H1 (cell line): Measurements from ENCODE around the gene PLA2G2E. TPM values are rescaled to one million over a fixed set of nuclear protein-coding genes. Genes with fewer than 3 reads are reported as not detected.

Experiments
- CTCF ChIA-PET: fragments of 300-600 bp; sonication (Branson Sonifier 250); formaldehyde crosslinking; loops from one replicate; lab custom pipeline; 2021; ENCODE audit not compliant: partially characterized antibody; lab: Charles Lee
- POLR2A ChIA-PET: fragments of 300-600 bp; sonication (Branson Sonifier 250); formaldehyde crosslinking; loops from one replicate; lab custom pipeline; 2021; ENCODE audit warnings: inconsistent platforms; ENCODE audit not compliant: partially characterized antibody; lab: Charles Lee
- DNase-seq, 2 experiments: peaks; one replicate each; pipeline versions ENCODE4 v3.0.0 to v3.0.0-alpha.2; 2010 to 2022; ENCODE audit warnings: low spot score in 2 of 2, low read depth in 1 of 2, mixed read lengths in 1 of 2
- FAIRE-seq: peaks from 2 replicates; lab custom pipeline; 2011; peaks lifted over from hg19 to GRCh38; lab: Jason Lieb, UNC
- H2AFZ ChIP-seq: 2 replicates; pipeline ENCODE4 v1.8.1; 2012; ENCODE audit warnings: low read length, inconsistent platforms
- H2AK5ac ChIP-seq: 2 replicates; pipeline ENCODE4 v1.6.1; 2013; ENCODE audit warnings: low read depth, low read length
- H2BK120ac ChIP-seq: replicated peaks from 2 replicates; pipeline ENCODE3; 2013; ENCODE audit warnings: low read depth, low read length, inconsistent platforms
- H2BK12ac ChIP-seq: 2 replicates; pipeline ENCODE4 v1.6.1; 2013; ENCODE audit warnings: low read depth, low read length
- H2BK15ac ChIP-seq: 2 replicates; pipeline ENCODE4 v1.6.1; 2013; ENCODE audit warnings: low read length
- H2BK20ac ChIP-seq: 2 replicates; pipeline ENCODE4 v1.6.1; 2013; ENCODE audit warnings: low read length
- H2BK5ac ChIP-seq: 2 replicates; pipeline ENCODE4 v1.6.1; 2013; ENCODE audit warnings: low read depth, low read length
- H3K14ac ChIP-seq: 2 replicates; pipeline ENCODE4 v1.6.1; 2013; ENCODE audit warnings: inconsistent platforms; ENCODE audit not compliant: insufficient read length
- H3K18ac ChIP-seq: 2 replicates; pipeline ENCODE4 v1.6.1; 2013; ENCODE audit warnings: low read length; ENCODE audit errors: extremely low read depth
- H3K23ac ChIP-seq: 2 replicates; pipeline ENCODE4 v1.6.1; 2013; ENCODE audit warnings: inconsistent platforms; ENCODE audit not compliant: insufficient read length
- H3K23me2 ChIP-seq: 2 replicates; pipeline ENCODE4 v1.6.1; 2013; ENCODE audit warnings: low read depth, low read length
- H3K27ac ChIP-seq: 2 replicates; pipeline ENCODE4 v1.6.1; 2011; ENCODE audit warnings: low read depth, low read length, inconsistent platforms
- H3K27me3 ChIP-seq, 4 experiments: replicated peaks in 1 of 4; 1 replicate in 1 of 4; 2 replicates in 3 of 4; pipeline versions ENCODE4 v1.6.1 to v1.8.1; 2011 to 2013; ENCODE audit warnings: low read length in 3 of 4, mild to moderate bottlenecking in 3 of 4, inconsistent platforms in 2 of 4, mixed read lengths in 2 of 4, moderate library complexity in 1 of 4; ENCODE audit not compliant: control insufficient read depth in 3 of 4, insufficient read depth in 3 of 4; ENCODE audit errors: extremely low read depth in 1 of 4
- H3K36me3 ChIP-seq, 4 experiments: 2 replicates each; pipeline versions ENCODE4 v1.6.1 to v1.8.1; 2011 to 2013; ENCODE audit warnings: mild to moderate bottlenecking in 4 of 4, low read length in 3 of 4, moderate library complexity in 2 of 4, control low read depth in 1 of 4, inconsistent platforms in 1 of 4; ENCODE audit not compliant: insufficient read depth in 4 of 4, control insufficient read depth in 2 of 4
- H3K4ac ChIP-seq: replicated peaks from 2 replicates; pipeline ENCODE3; 2013; ENCODE audit warnings: low read length, low read depth, mixed read lengths, inconsistent platforms; ENCODE audit not compliant: insufficient read length
- H3K4me1 ChIP-seq, 4 experiments: replicated peaks in 1 of 4; 1 replicate in 1 of 4; 2 replicates in 3 of 4; pipeline versions ENCODE4 v1.6.1 to v1.8.1; 2011 to 2013; ENCODE audit warnings: low read length in 3 of 4, inconsistent platforms in 2 of 4, mixed read lengths in 1 of 4; ENCODE audit not compliant: insufficient read depth in 4 of 4, control insufficient read depth in 3 of 4
- H3K4me2 ChIP-seq, 2 experiments: 2 replicates each; pipeline versions ENCODE4 v1.6.1 to v1.8.1; 2011 to 2013; ENCODE audit warnings: low read depth in 2 of 2, low read length in 2 of 2, control low read depth in 1 of 2, inconsistent platforms in 1 of 2, mild to moderate bottlenecking in 1 of 2; ENCODE audit not compliant: insufficient read depth in 1 of 2
- H3K4me3 ChIP-seq, 4 experiments: fragments of 200-600, 300-600 bp in 1 of 4; sonication (generic), shearing (Covaris generic), sonication (Bioruptor Twin) in 1 of 4; 2 replicates each; pipeline versions ENCODE4 v1.5.1 to v1.8.1; 2011 to 2016; ENCODE audit warnings: low read length in 4 of 4, low read depth in 3 of 4, control low read depth in 2 of 4, inconsistent platforms in 2 of 4, mild to moderate bottlenecking in 2 of 4, mixed read lengths in 1 of 4, moderate library complexity in 1 of 4; ENCODE audit not compliant: insufficient read depth in 2 of 4; ENCODE audit errors: extremely low read depth in 1 of 4
- H3K56ac ChIP-seq: replicated peaks from 2 replicates; pipeline ENCODE3; 2013; ENCODE audit warnings: low read depth, mild to moderate bottlenecking, mixed read lengths, low read length, inconsistent platforms; ENCODE audit not compliant: insufficient read length
- H3K79me1 ChIP-seq: 2 replicates; pipeline ENCODE4 v1.6.1; 2013; ENCODE audit warnings: low read depth, low read length, control low read depth
- H3K79me2 ChIP-seq, 2 experiments: 2 replicates each; pipeline versions ENCODE4 v1.6.1 to v1.8.1; 2012 to 2013; ENCODE audit warnings: low read length in 2 of 2, mild to moderate bottlenecking in 2 of 2, inconsistent platforms in 1 of 2; ENCODE audit not compliant: insufficient read depth in 2 of 2, control insufficient read depth in 1 of 2
- H3K9ac ChIP-seq, 4 experiments: replicated peaks in 1 of 4; 1 replicate in 1 of 4; 2 replicates in 3 of 4; pipeline versions ENCODE4 v1.6.1 to v1.8.1; 2011 to 2013; ENCODE audit warnings: low read depth in 3 of 4, low read length in 3 of 4, control low read depth in 2 of 4, mild to moderate bottlenecking in 2 of 4, moderate library complexity in 2 of 4, inconsistent platforms in 1 of 4; ENCODE audit errors: extremely low read depth in 1 of 4
- H3K9me3 ChIP-seq, 2 experiments: 2 replicates each; pipeline versions ENCODE4 v1.6.1 to v1.8.1; 2012 to 2013; ENCODE audit warnings: mild to moderate bottlenecking in 2 of 2, moderate library complexity in 2 of 2, control low read depth in 1 of 2, inconsistent platforms in 1 of 2, low read depth in 1 of 2, low read length in 1 of 2, mixed read lengths in 1 of 2; ENCODE audit not compliant: insufficient read depth in 2 of 2
- H4K20me1 ChIP-seq, 2 experiments: replicated peaks in 1 of 2; 2 replicates each; pipeline versions ENCODE3 to v1.8.1; 2011 to 2013; ENCODE audit warnings: inconsistent platforms in 2 of 2, low read length in 2 of 2, mild to moderate bottlenecking in 1 of 2; ENCODE audit not compliant: insufficient read depth in 2 of 2, control insufficient read depth in 1 of 2
- H4K5ac ChIP-seq: 2 replicates; pipeline ENCODE4 v1.6.1; 2013; ENCODE audit warnings: low read length, low read depth, mixed read lengths, inconsistent platforms; ENCODE audit not compliant: insufficient read length
- H4K8ac ChIP-seq: 2 replicates; pipeline ENCODE4 v1.8.0; 2013; ENCODE audit warnings: mild to moderate bottlenecking, moderate library complexity, low read length, inconsistent platforms; ENCODE audit not compliant: insufficient read depth; ENCODE audit errors: extremely low read depth
- H4K91ac ChIP-seq: replicated peaks from 2 replicates; pipeline ENCODE3; 2013; ENCODE audit warnings: low read length, mixed read lengths, inconsistent platforms; ENCODE audit not compliant: insufficient read length
- BACH1 ChIP-seq: IDR thresholded peaks from 2 replicates; pipeline ENCODE4 v1.6.1; 2012; ENCODE audit warnings: low read length, improper control_type of control experiment
- BCL11A ChIP-seq, 2 experiments: IDR thresholded peaks; one replicate each; pipeline ENCODE4 v1.6.1; 2011; ENCODE audit warnings: low read depth in 2 of 2, low read length in 2 of 2, mild to moderate bottlenecking in 2 of 2
- EZH2 ChIP-seq: fragments of 200-600 bp; sonication (generic); IDR thresholded peaks from 2 replicates; pipeline ENCODE4 v1.7.1; 2012; ENCODE audit warnings: low read depth, mild to moderate bottlenecking, moderate library complexity, low read length, inconsistent platforms; ENCODE audit not compliant: severe bottlenecking
- GTF2F1 ChIP-seq: IDR thresholded peaks from 2 replicates; pipeline ENCODE4 v1.6.1; 2012; ENCODE audit warnings: low read depth, low read length, improper control_type of control experiment, borderline replicate concordance
- JUN ChIP-seq: IDR thresholded peaks from 2 replicates; pipeline ENCODE4 v1.6.1; 2011; ENCODE audit warnings: low read depth, mild to moderate bottlenecking, improper control_type of control experiment, low read length
- JUND ChIP-seq: IDR thresholded peaks from 2 replicates; pipeline ENCODE4 v1.6.1; 2011; ENCODE audit warnings: mild to moderate bottlenecking, improper control_type of control experiment, low read length
- KDM4A ChIP-seq: IDR thresholded peaks from one replicate; pipeline ENCODE4 v1.7.1; 2012; ENCODE audit warnings: low read depth, mild to moderate bottlenecking, moderate library complexity, low read length, inconsistent platforms; ENCODE audit not compliant: severe bottlenecking
- POLR2A ChIP-seq, 2 experiments: IDR thresholded peaks; 1 replicate in 1 of 2; 2 replicates in 1 of 2; pipeline ENCODE4 v1.6.1; 2011; ENCODE audit warnings: low read depth in 2 of 2, low read length in 2 of 2, mild to moderate bottlenecking in 2 of 2; ENCODE audit errors: control extremely low read depth in 1 of 2
- RAD21 ChIP-seq, 2 experiments: IDR thresholded peaks in 1 of 2; conservative IDR thresholded peaks in 1 of 2; 2 replicates each; pipeline ENCODE4 v1.6.1; 2011; ENCODE audit warnings: low read depth in 2 of 2, low read length in 2 of 2, improper control_type of control experiment in 1 of 2, inconsistent platforms in 1 of 2, mild to moderate bottlenecking in 1 of 2, moderate library complexity in 1 of 2
- RBBP5 ChIP-seq: IDR thresholded peaks from 2 replicates; pipeline ENCODE4 v1.7.1; 2012; ENCODE audit warnings: low read depth, mild to moderate bottlenecking, inconsistent platforms, low read length, moderate library complexity, borderline replicate concordance
- RNF2 ChIP-seq: fragments of 200-900, 300-1000 bp; sonication (generic); IDR thresholded peaks from 2 replicates; pipeline ENCODE4 v1.7.1; 2016; ENCODE audit warnings: borderline replicate concordance, low read depth, mild to moderate bottlenecking, antibody characterized with exemption, low read length; ENCODE audit not compliant: poor library complexity, severe bottlenecking; ENCODE audit errors: missing control alignments
- RXRA ChIP-seq: IDR thresholded peaks from 2 replicates; pipeline ENCODE4 v1.6.1; 2011; ENCODE audit warnings: low read depth, mild to moderate bottlenecking, low read length, moderate library complexity; ENCODE audit not compliant: insufficient read depth
- SP2 ChIP-seq: IDR thresholded peaks from 2 replicates; pipeline ENCODE4 v1.6.1; 2012; ENCODE audit warnings: mild to moderate bottlenecking, low read length, inconsistent platforms
- SRF ChIP-seq: IDR thresholded peaks from 2 replicates; pipeline ENCODE4 v1.6.1; 2011; ENCODE audit warnings: mild to moderate bottlenecking, low read depth, low read length, moderate library complexity
- WGBS, 2 experiments: shearing (Covaris generic) in 1 of 2; methylation state at CpG; one replicate each; pipeline versions ENCODE4 v1.1.6 to v1.1.7; 2013 to 2015; ENCODE audit warnings: low lambda C conversion rate in 2 of 2, mixed read lengths in 2 of 2, inconsistent platforms in 1 of 2, low coverage in 1 of 2, missing lambda C conversion rate in 1 of 2; ENCODE audit not compliant: insufficient replicate concordance in 2 of 2, insufficient coverage in 1 of 2, insufficient read length in 1 of 2; ENCODE audit errors: extremely low coverage in 1 of 2, missing lambda C conversion rate in 1 of 2; 5-methylcytosine and 5-hydroxymethylcytosine counted together
- polyA plus RNA-seq, 7 experiments: library from polyadenylated mRNA; depleted of rRNA in 3 of 7; stranded (reverse) in 5 of 7; unstranded in 2 of 7; fragments of >200 nt in 5 of 7; fragments of 200-250 nt in 2 of 7; gene quantifications; 1 replicate in 5 of 7; 2 replicates in 1 of 7; 4 replicates in 1 of 7; pipeline versions ENCODE4 v1.2.1 to v1.2.3, GENCODE V29; 2011 to 2013; ENCODE audit warnings: missing spikeins in 2 of 7, mixed read lengths in 2 of 7
- total RNA-seq: library from RNA; stranded (reverse); fragmentation: NEBNext Ultra II Directional; extraction: Animal tissue kit (Norgen Biotek cat#: 25700); gene quantifications from 2 replicates; pipeline ENCODE4 v1.2.1, GENCODE V29; 2021

The PLA2G2E gene
- total and polyA plus RNA-seq, 2 of the 8 experiments (the other 6 are each of a cell fraction or from before 2014, with no cell fraction given) = not detected

GRCh38 chr1:19878637-19878985 is 44.8 kb downstream of the PLA2G2E start:
- Histone ChIP-seq H2AK5ac (no peak overlapping the region), H2BK12ac (no peak overlapping the region), H2AFZ (no peak overlapping the region; the same call in 1 of the 2 replicates), H3K18ac (no peak overlapping the region; the same call in 1 of the 2 replicates), H3K4me1 (peaks cover 0 to 3% (median 3%) of the 10 kb centered on the region in 4 experiments; a peak in 3 of 7 replicates), H3K36me3 (no peaks in the 10 kb centered on the region), H4K5ac (no peak overlapping the region), H4K91ac (no peak overlapping the region), H3K23me2 (no peaks in the 10 kb centered on the region; the same call in 1 of the 2 replicates), H3K9ac (no peak overlapping the region), H2BK15ac (no peak overlapping the region), H2BK20ac (no peak overlapping the region), H3K56ac (no peak overlapping the region), H3K9me3 (0 out of 4 replicates have a peak, but pooled peaks cover 0 to 2% of the 10 kb centered on the region in 2 experiments), H4K8ac (no peak overlapping the region), H3K4ac (no peak overlapping the region), H3K23ac (no peak overlapping the region), H3K4me2 (no peak overlapping the region), H3K79me2 (peaks cover 8 to 9% of the 10 kb centered on the region in 2 experiments), H3K14ac (no peak overlapping the region), H3K79me1 (no peaks in the 10 kb centered on the region; the same call in 1 of the 2 replicates), H2BK120ac (no peak overlapping the region), H3K4me3 (no peak overlapping the region), H4K20me1 (peaks cover 0 to 2% of the 10 kb centered on the region in 2 experiments), H3K27ac (no peak overlapping the region), H3K27me3 (no peaks in the 10 kb centered on the region), H2BK5ac (no peak overlapping the region)
- ChIA-PET CTCF (interaction anchor here (0.7 to 1.8 kb wide), 5 partner anchors 10 to 218 kb away, joined by 3 to 4 read pairs (median 3); no protein-coding TSS in a partner anchor), POLR2A (interaction anchor here (0.7 to 1.0 kb wide), 2 partner anchors 9 to 110 kb away, joined by 3 to 4 read pairs; no protein-coding TSS in a partner anchor)
- DNase-seq (no peak), FAIRE-seq (no peak)
- WGBS, 2 experiments = 89% methylated on average over 12 of the region's 12 CpGs; no CpG with 5 or more reads in 1 of the 2 experiments
- TF ChIP-seq RAD21 (IDR thresholded peaks at IDR 0.05 in 1 of 2, conservative IDR thresholded peaks at IDR 0.05 in 1 of 2; ENCODE audit: low read depth in 2 of 2, low read length in 2 of 2) (no peak), GTF2F1 (no peak), RBBP5 (no peak), KDM4A (no peak), SRF (no peak), POLR2A (IDR thresholded peaks at IDR 0.05; ENCODE audit: control extremely low read depth in 1 of 2, low read depth in 2 of 2, low read length in 2 of 2) (no peak), EZH2 (no peak), BACH1 (no peak), SP2 (no peak), JUND (no peak), RNF2 (no peak), JUN (no peak), BCL11A (IDR thresholded peaks at IDR 0.05; ENCODE audit: low read depth in 2 of 2, low read length in 2 of 2) (no peak), RXRA (no peak)
